ENCODE measurements around the gene SPACDR. TPM values are rescaled to one million over a fixed set of nuclear protein-coding genes. Genes with fewer than 3 reads are reported as not detected.
A peak's percentile ranks its signal among the peaks of the same experiment; 100 is the strongest.

SPACDR gene
- total and polyA plus RNA-seq, 9 of the 15 experiments (the other 6 are each of a cell fraction or from before 2014, with no cell fraction given) = 0.07 to 0.55 (median 0.14) TPM; not detected in 1

GRCh38 chr7:100444311-100445278, 19.5 kb downstream of the SPACDR start (continued):
- TF ChIP-seq IRF1 (CRISPR knock-in tag; IDR thresholded peaks at IDR 0.05; ENCODE audit: borderline replicate concordance) (no peak), THRB (CRISPR knock-in tag; conservative IDR thresholded peaks at IDR 0.05) (no peak), KLF6 (CRISPR knock-in tag; IDR thresholded peaks at IDR 0.05; ENCODE audit: borderline replicate concordance) (0 out of 2 replicates have a peak, but pooled peaks have one; percentile 34), RREB1 (CRISPR knock-in tag; IDR thresholded peaks at IDR 0.05) (no peak), ZFP36 (IDR thresholded peaks at IDR 0.05; ENCODE audit: low read depth, low read length, partially characterized antibody) (peak; percentile 99), CAMTA2 (CRISPR knock-in tag; conservative IDR thresholded peaks at IDR 0.05) (0 out of 2 replicates have a peak, but pooled peaks have one; percentile 34), MLLT1 (IDR thresholded peaks at IDR 0.05) (0 out of 4 replicates have a peak, but pooled peaks of 1 of the 2 experiments have one; percentile 25), ZNF165 (CRISPR knock-in tag; IDR thresholded peaks at IDR 0.05; ENCODE audit: borderline replicate concordance) (no peak), ZNF431 (CRISPR knock-in tag; IDR thresholded peaks at IDR 0.05) (no peak), NKRF (IDR thresholded peaks at IDR 0.05; ENCODE audit: borderline replicate concordance) (no peak), SP2 (IDR thresholded peaks at IDR 0.05; ENCODE audit: extremely low read depth, low read depth, low read length, poor library complexity, severe bottlenecking) (no peak), TFAM (CRISPR knock-in tag; conservative IDR thresholded peaks at IDR 0.05) (no peak), ZNF583 (CRISPR knock-in tag; IDR thresholded peaks at IDR 0.05) (peak; percentile 63), PHF8 (IDR thresholded peaks at IDR 0.05; ENCODE audit: borderline replicate concordance, low read length) (peak; percentile 34; the same call in 1 of the 2 replicates)

Measured in K562 (cell line).